ENCODE results near the gene FNBP1. TPM values are rescaled to one million over a fixed set of nuclear protein-coding genes. Genes with fewer than 3 reads are reported as not detected.
A peak's percentile ranks its signal among the peaks of the same experiment; 100 is the strongest.

Gene FNBP1
- total RNA-seq, 1 donor from 2014 or later = 66.4 TPM

GRCh38 chr9:129875687-129876395 is 167.1 kb downstream of the FNBP1 start:
- DNase-seq (ENCODE audit: low spot score) = no peak

DNA sequence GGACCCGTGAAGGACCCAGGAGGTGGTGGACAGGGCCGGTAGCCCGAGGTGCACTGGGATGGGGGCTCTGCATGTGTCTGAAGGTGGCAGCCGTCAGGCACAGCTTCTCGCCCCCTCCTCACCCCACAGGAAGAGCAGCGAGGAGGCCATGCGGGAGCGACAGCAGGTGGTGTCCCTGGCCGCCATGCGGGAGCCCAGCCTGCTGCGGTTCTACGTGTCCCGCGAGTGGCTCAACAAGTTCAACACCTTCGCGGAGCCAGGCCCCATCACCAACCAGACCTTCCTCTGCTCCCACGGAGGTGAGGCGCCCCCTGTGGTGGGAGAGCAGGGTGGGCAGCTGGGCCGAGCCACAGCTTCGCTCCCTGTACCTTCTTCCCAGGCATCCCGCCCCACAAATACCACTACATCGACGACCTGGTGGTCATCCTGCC is 167.8 kb downstream of the FNBP1 start:
- DNase-seq (ENCODE audit: low spot score) = no peak

- DNase-seq (ENCODE audit: low spot score) = no peak
Observed at GRCh38 chr9:129874261-129875101, 168.5 kb downstream of the FNBP1 start.

GRCh38 chr9:129873563-129874190 is 169.3 kb downstream of the FNBP1 start:
- DNase-seq (ENCODE audit: low spot score) = no peak

- DNase-seq (ENCODE audit: low spot score) = no peak
Observed at GRCh38 chr9:129871046-129871445, 171.9 kb downstream of the FNBP1 start.

- DNase-seq (ENCODE audit: low spot score) = no peak
Observed at GRCh38 chr9:129869585-129870501, 173.1 kb downstream of the FNBP1 start.

DNA sequence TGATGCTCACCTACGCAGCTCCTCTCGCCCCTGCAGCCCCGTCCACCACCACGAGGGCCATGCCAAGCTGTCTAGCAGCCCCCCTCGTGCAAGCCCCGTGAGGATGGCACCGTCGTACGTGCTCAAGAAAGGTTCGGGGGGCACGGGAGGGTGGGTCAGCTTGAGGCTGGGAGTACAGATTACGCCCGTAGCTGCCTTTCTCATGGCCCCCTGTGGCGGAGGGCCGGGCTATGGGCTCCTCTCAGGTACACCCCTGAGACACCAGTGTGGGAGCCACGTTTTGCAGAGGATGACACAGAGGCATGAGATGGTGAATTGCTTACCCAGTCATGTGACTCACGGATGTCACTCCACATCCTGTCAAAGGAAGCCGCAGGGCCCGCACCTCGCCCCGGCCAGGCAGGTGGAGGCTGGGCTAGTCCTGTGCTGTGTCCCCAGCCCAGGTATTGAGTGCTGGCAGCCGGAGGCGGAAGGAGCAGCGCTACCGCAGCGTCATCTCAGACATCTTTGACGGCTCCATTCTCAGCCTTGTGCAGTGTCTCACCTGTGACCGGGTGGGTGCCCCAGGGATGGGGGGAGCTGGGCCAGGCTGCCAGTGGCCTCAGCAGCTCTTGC is 174.0 kb downstream of the FNBP1 start:
- peak; percentile 59 for DNase-seq (ENCODE audit: low spot score)

GRCh38 chr9:129868023-129868871 is 174.7 kb downstream of the FNBP1 start:
- no peak for DNase-seq (ENCODE audit: low spot score)

DNA sequence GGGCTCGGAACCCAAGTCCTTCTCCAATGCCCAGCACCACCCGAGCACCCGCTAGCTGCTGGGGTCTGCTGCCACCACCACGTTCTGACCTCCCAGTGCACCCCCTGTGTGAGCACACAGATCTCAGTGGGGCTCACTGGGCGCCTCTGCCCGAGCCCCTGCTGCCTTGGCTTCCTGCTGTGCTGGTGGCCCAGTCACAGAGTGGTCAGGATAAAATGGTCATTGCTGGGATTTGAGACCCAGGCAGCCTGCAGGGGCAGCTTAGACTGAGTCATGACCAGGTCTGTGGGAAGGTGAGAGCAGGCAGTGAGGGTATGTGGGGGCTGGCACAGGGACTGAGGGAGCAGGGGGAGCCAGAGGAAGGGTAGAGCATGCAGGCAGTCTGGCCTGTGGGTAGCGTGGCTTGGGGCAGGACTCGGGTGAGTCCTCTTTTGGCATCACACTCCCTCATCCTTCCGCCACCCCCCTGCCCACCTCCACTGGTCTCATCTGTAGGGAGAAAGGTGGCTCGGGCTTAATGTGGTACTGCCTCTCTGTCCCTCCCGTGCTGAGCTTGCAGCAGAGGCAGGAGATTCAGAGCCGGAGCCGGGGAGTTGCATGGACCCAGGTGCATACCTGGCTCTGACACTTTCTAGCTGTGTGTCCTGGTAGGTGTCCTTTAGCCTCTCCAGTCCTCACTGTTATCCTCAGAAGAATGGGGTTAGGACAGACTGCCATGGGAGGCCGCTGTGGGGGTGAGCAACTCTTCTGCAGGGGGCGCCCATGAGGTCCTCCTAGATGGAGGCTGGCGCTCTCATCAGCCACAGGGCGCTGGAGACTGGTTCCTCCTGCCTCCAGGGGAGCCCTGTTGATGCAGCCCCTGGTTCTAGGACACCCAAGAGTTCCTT is 175.6 kb downstream of the FNBP1 start:
- DNase-seq (ENCODE audit: low spot score) = no peak

GRCh38 chr9:129866394-129867135 is 176.4 kb downstream of the FNBP1 start:
- no peak for DNase-seq (ENCODE audit: low spot score)

DNA sequence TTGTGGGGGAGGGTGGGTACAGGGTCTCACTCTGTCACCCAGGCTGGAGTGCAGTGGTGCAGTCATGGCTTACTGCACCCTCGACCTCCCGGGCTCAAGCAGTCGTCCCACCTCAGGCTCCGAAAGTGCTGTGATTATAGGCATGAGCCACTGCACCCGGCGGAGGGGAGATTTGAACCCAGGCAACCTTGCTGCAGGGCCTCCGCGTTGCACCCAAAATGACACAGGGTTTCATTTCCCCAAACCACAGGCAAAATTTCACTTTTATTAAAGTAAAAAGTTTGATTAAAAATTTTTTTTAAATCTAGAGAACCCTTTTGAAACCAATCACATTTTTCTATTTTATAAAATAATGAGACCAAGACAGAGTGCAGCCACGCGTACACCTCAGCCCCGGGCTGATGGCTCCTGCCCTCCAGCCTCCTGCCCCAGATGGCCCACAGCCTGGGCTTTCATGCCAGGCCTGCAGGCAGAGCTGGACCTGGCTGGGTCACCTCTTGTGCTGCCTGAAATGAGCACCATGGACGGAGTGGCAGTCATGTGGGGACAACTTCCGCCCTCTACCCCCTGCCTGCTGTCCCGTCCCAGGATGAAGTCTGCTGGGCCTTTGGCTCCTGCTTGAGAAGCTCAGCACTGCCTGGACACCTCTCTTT is 177.2 kb downstream of the FNBP1 start:
- DNase-seq (ENCODE audit: low spot score) = no peak

GRCh38 chr9:129864991-129865647 is 177.9 kb downstream of the FNBP1 start:
- no peak for DNase-seq (ENCODE audit: low spot score)

DNA sequence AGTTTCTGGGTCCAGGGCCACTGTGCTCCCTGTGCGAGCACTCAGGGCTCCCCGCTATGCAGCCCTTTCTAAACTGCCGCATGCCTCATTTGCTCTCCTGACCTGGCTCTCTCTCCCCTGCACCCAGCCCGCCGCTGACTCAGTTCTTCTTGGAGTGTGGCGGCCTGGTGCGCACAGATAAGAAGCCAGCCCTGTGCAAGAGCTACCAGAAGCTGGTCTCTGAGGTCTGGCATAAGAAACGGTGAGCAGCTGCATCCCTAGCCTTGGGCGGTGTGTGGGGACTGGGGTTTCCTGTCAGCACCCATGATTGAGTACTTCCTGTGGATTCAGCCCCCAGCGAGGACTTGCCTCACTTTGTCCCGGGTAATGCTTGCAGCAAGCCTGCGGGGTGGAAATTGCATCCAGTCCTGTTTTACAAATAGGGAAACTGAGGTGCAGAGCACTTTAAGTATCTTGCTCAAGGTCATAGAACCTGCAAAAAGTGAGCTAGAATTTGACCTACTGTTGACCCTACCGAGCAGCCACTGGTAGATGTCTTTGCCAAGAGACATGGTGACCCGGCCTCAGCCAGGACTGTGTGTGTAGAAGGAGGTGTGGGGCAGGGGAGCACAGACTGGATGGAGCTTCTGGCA is 179.8 kb downstream of the FNBP1 start:
- no peak for DNase-seq (ENCODE audit: low spot score)

DNA sequence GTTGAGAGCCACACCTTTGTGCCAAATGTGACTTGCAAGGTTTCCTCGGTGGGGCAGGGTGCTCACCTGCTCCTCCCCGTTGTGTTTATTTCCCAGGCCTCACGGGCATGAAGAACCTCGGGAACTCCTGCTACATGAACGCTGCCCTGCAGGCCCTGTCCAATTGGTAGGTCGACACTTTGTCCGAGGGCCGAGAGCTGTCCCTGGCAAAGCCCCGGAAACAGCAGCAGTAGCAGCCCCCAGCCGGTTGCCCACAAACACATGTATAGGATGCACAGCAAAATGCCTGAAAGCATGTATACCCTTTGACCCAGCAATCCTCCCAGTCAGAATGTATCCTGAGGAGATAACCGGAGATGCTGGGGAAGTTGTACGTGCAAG is 181.6 kb downstream of the FNBP1 start:
- DNase-seq (ENCODE audit: low spot score) = no peak

GRCh38 chr9:129860653-129861446 is 182.1 kb downstream of the FNBP1 start:
- DNase-seq (ENCODE audit: low spot score) = no peak
